GM19351 (cell line): ENCODE data around the gene TAB3.
A peak's percentile ranks its signal among the peaks of the same experiment; 100 is the strongest.
"Not testable (repeated sequence)": the region's sequence is repeated elsewhere in the genome, so short reads cannot be mapped to it uniquely, and the experiment has no call there.

Experiments used
- ATAC-seq: cut with Tn5 transposase; IDR thresholded peaks from one replicate; pipeline ENCODE4 v1.9.1; 2021; ENCODE audit warnings: mild to moderate bottlenecking, moderate library complexity; ENCODE audit not compliant: unreplicated experiment

The TAB3 gene

DNA sequence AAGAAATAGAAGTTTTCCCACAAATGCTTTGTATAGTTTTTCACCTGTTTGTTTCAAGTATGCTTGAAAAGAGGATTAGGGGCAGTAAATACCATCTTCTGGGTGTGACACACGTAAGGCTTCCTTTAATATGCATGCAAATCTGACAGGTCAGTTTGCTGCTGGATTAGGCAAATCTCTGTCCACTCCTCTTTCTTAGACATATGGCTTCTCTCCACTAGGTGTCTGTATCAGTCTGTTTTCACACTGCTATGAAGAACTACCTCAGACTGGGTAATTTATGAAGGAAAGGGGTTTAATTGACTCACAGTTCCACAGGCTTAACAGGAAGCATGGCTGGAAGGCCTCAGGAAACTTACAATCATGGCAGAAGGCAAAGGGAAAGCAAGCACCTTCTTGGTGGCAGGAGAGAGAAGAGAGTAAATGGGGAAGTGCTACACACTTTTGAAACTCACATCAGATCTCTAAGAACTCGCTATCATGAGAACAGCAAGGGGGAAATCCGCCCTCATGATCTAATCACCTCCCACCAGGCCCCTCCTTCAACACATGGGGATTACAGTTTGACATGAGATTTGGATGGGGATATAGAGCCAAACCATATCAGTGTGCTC is 66.9 kb downstream of the TAB3 start:
- ATAC-seq, result peak; percentile 86

DNA sequence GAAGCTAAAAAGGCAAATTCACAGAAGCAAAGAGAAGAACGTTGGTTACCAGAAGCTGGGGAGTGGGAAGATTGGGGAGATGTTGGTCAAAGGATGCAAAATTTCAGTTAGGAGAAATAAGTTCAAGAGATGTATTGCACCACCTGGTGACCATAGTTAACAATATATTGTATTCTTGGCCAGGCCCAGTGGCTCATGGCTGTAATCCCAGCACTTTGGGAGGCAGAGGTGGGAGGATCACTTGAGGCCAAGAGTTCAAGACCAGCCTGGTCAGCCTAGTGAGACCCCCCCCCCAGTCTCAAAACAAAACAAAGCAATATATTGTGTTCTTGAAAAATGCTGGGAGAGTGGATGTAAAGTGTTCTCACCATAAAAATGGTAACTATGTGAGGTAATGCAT is 67.9 kb downstream of the TAB3 start:
- ATAC-seq, result no peak

DNA sequence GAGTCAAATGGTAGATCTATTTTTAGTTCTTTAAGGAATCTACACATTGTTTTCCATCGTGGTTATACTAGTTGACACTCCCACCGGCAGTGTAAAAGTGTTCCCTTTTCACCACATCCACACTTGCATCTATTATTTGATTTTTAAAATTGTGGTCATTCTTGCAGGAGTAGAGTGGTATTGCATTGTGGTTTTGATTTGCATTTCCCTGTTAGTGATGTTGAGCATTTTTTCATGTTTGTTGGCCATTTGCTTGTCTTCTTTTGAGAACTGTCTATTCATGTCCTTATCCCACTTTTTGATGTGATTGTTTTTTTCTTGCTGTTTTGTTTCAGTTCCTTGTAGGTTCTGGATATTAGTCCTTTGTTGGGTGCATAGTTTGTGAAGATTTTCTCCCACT is 70.0 kb downstream of the TAB3 start:
- no peak for ATAC-seq

DNA sequence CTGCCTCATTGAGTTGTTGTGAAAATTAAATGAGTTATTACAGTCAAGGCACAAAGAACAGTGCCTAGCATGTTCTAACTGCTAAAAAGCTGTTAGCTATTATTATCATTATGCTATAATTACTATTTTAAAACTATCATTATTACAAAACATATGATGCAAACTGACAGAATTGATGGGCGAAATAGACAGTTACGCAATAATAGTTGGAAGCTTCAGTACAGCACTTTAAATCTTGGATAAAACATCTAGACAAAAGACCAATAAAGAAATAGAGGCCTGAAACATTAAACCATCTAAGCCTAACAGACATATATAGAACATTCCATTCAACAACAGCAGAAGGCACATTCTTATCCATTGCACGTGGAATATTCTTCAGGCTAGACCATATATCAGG is 73.0 kb downstream of the TAB3 start:
- ATAC-seq, result no peak

DNA sequence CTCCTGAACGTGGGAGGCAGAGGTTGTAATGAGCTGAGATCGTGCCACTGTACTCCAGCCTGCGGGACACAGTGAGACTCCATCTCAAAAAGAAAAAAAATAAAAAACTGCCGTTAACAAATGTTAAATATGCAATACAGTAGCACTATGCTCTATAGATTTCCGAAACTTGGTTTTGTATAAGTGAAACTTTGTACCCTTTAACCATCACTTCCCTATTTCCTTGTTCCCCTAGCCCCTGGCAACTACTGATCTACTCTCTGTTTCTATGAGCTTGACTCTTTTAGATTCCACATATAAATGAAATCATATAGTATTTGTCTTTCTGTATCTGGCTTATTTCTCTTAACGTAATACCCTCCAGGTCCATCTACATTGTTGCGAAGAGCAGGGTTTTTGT is 74.1 kb downstream of the TAB3 start:
- no peak for ATAC-seq

DNA sequence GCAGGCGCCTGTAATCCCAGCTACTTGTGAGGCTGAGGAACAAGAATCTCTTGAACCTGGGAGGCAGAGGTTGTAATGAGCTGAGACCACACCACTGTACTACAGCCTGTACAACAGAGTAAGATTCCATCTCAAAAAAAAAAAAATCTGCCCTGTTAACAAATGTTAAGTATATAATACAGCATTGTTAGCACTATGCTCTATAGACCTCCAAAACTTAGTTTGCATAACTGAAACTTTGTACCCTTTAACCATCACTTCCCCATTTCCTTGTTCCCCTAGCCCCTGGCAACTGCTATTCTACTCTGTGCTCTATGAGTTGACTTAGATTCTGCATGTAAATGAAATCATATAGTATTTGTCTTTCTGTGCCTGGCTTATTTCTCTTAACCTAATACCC is 76.7 kb downstream of the TAB3 start:
- peak; percentile 96 for ATAC-seq

DNA sequence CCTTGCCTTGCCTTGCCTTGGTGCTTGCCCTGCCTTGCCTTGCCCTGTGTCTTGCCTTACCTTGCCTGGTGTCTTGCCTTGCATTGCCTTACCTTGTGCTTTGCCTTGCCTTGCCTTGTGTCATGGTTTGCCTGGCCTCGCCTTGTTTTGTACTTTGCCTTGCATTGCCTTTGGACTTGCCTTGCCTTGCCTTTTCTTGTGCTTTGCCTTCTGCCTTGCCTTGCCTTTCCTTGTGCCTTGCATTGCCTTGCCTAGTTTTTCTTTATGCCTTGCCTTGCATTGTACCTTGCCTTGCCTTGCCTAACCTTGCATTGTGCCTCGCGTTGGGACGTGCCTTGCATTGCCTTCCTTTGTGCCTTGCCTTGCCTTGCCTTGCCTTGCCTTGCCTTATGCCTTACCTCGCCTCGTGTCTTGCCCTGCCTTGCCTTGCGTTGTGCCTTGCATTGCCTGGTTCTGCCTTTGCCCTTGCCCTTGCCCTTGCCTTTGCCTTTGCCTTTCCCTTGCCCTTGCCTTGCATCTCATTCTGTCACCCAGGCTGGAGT is 82.8 kb downstream of the TAB3 start:
- no peak for ATAC-seq

DNA sequence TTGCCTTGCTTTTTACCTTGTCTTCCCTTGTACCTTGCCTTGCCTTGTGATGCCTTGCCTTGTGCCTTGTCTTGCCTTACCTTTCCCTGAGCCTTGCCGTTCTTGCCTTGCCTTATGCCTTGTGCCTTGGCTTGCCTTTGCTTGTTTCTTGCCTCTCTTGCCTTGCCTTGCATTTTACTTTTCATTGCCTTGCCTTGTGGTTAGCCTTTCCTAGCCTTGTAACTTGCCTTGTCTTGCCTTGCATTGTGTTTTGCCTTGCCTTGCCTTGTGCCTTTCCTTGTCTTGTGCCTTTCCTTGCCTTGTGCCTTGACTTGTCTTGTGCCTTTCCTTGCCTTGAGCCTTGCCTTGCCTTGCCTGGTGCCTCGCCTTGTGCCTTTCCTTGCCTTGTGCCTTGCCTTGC is 84.6 kb downstream of the TAB3 start:
- ATAC-seq, result no peak

DNA sequence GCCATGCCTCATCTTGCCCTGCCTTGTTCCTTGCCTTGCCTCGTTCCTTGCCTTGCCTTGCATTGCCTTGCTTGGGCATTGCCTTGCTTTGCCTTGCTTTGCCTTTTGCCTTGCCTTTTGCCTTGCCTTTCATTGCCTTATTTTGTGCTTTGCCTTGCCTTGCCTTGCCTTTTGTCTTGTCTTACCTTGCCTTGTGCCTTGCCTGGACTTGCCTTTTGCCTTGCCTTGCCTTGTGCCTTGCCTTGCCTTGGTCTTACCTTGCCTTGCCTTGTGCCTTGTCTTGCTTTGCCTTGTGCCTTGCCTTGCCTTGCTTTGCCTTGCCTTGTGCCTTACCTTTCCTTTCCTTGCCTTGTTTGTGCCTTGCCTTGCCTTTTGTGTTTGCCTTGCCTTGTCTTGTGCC is 88.2 kb downstream of the TAB3 start:
- no peak for ATAC-seq

DNA sequence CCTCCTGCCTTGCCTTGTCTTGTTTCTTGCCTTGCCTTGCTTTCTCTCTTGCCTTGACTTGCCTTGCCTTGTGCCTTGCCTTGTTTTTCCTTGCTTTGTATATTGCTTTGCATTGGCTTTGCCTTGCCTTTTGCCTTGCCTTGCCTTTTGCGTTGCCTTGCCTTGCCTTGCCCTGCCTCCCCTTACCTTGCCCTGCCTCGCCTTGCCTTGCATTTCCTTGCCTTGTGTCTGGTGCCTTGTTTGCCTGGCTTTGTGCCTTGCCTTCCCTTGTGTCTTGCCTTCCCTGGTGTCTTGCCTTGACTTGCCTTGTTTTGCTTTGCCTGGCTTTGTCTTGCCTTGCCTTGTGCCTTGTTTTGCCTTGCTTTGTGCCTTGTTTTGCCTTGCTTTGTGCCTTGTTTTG is 89.7 kb downstream of the TAB3 start:
- no peak for ATAC-seq

DNA sequence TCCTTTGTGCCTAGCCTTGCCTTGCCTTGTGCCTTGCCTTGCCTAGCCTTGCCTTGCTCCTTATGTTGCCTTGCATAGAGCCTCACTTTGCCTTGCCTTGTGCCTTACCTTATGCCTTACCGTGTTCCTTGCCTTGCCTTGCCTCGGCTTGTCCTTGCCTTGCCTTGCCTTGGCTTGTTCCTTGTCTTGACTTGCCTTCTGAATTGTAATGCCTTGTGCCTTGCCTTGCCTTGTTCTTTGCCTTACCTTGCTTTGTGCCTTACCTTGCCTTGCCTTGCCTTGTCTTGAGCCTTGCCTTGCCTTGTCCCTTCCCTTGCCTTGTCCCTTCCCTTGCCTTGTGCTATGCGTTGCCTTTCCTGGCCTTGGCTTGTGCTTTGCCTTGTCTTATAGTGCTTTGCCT is 90.2 kb downstream of the TAB3 start:
- ATAC-seq, result no peak

DNA sequence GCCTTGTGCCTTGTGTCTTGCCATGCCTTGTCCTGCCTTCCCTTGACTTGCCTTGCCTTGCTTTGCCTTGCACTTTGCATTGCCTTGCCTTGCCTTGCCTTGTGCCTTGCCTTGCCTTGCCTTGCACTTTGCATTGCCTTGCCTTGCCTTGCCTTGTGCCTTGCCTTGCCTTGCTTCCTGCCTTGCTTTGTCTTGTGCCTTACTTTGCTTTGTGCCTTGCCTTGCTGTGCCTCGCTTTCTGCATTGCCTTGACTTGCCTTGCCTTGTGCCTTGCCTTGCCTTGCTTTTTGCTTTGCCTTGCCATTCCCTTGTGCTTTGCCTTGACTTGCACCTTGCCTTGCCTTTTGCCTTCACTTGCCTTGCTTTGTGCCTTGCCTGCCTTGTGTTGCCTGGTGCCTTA is 91.8 kb downstream of the TAB3 start:
- not testable (repeated sequence) for ATAC-seq

DNA sequence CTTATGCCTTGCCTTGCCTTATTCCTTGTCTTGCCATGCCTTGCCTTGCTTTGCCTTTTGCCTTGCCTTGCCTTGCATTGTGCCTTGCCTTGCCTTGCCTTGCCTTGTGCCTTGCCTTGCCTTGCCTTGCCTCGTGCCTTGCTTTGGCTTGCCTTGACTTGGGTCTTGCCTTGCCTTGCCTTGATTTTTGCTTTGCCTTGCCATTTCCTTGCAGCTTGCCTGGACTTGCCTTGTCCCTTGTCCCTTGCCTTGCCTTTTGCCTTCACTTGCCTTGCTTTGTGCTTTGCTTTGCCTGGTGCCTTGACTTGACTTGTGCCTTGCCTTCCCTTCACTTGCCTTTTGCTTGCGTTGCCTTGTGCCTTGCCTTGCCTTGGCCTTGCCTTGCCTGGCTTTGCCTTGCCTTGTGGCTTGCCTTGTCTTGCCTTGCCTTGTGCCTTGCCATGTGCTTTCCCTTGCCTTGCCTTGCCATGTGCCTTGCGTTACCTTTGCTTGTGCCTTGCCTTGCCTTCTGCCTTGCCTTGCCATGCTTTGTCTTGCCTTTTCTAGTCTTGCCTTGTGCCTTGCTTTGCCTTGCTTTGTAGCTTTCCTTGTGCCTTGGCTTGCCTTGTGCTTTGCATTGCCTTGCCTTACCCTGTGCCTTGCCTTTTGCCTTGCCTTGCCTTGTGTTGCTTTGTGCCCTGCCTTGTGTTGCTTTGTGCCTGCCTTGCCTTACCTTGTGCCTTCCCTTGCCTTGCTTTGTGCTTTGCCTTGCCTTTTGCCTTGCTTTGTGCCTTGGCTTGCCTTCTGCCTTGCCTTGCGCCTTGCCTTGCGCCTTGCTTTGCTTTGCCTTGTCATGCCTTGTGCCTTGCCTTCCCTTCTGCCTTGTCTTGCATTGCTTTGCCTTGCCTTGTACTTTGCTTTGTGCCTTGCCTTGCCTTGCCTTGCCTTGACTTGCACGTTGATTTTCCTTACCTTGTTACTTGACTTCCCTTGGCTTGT is 92.8 kb downstream of the TAB3 start:
- no peak for ATAC-seq

DNA sequence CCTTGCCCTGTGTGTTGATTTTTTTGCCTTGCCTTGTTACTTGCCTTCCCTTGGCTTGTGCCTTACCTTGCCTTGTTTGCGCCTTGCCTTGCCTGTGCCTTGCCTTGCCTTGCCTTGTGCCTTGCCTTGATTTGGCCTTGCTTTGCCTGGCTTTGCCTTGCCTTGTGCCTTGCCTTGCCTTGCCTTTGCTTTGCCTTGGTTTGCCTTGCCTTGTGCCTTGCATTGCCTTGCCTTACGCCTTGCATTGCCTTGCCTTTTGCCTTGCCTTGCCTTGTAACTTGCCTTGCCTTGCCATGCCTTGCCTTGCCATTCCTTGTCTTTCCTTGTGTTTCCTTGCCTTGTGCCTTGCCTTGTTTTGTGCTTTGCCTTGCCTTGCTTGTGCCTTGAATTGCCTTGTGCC is 94.6 kb downstream of the TAB3 start:
- ATAC-seq, result no peak

DNA sequence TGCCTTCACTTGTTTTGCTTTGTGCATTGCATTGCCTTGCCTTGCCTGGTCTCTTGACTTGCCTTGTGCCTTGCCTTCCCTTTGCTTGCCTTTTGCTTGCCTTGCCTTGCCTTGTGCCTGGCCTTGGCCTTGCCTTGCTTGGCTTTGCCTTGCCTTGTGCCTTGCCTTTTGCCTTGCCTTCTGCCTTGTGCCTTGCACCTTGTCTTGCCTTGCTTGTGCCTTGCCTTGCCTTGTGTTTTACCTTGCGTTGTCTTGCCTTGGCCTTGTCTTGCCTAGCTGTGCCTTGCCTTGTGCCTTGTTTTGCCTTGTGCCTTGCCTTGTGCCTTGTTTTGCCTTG is 95.3 kb downstream of the TAB3 start:
- no peak for ATAC-seq

DNA sequence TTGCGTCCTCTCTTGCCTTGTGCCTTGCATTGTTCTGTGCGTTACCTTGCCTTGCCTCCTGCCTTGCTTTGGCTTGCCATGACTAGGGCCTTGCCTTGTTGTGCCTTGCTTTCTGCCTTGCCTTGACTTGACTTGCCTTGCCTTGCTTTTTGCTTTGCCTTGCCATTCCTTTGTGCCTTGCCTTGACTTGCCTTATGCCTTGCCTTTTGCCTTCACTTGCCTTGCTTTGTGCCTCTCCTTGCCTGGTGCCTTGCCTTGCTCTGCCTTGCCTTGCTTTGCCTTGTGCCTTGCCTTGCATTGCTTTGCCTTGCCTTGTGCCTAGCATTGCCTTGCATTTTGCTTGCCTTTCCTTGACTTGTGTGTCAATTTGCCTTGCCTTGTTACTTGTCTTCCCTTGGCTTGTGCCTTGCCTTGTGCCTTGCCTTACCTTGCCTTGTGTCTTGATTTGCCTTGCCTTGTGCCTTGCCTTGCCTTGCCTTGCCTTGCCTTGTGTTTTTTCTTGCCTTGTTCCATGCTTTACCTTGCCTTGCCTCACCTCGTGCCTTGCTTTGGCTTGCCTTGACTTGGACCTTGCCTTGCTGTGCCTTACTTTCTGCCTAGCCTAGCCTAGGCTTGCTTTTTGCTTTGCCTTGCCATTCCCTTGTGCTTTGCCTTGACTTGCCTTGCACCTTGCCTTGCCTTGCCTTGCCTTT is 95.8 kb downstream of the TAB3 start:
- ATAC-seq, result no peak

DNA sequence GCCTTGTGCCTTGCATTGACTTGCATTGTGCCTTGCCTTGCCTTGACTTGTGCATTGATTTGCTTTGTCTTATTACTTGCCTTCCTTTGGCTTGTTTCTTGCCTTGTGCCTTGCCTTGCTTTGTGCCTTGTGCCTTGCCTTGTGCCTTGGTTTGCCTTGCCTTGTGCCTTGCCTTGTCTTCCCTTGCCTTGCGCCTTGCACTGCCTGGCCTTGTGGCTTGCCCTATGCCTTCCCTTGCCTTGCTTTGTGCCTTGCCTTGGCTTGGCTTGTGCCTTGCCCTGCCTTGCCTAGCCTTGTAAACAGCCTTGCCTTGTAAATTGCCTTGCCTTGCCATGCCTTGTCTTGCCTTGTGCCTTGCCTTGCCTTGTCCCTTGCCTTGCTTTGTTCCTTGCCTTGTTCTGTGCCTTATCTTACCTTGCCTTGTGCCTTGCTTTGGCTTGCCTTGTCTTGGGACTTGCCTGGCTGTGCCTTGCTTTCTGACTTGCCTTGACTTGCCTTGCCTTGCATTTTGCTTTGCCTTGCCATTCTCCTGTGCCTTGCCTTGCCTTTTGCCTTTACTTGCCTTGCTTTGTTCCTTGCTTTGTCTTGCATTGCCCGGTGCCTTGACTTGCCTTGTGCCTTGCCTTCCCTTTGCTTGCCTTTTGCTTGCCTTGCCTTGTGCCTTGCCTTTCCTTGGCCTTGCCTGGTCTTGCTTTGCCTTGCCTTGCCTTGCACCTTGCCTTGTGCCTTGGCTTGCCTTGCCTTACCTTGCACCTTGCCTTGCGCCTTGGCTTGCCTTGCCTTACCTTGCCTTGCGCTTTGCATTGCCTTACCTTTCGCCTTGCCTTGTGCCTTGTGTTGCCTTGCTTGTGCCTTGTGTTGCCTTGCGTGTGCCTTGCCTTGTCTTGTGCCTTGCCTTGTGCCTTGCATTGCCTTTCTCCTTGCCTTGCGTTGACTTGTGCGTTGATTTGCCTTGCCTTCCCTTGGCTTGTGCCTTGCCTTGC is 97.5 kb downstream of the TAB3 start:
- no peak for ATAC-seq

DNA sequence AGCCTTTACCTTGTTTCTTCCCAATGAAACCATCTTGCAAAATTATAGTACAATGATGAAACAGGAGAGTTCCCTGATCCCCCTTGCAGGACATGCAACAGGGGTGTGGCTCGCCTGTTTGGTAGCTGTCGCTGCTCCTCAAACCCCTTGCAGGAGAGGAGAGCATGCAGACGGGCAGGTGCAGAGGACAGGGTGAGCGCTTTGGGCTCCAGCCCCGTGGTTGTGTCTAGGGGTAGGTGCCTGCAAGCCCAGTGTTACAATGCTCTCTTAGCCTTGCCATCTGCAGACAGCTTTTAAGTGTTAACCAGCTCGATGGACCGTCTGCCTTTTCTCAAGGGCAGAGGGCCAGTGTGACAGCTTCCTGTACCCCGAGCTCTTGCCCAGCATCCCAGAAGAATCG is 102.0 kb downstream of the TAB3 start:
- ATAC-seq, result no peak

DNA sequence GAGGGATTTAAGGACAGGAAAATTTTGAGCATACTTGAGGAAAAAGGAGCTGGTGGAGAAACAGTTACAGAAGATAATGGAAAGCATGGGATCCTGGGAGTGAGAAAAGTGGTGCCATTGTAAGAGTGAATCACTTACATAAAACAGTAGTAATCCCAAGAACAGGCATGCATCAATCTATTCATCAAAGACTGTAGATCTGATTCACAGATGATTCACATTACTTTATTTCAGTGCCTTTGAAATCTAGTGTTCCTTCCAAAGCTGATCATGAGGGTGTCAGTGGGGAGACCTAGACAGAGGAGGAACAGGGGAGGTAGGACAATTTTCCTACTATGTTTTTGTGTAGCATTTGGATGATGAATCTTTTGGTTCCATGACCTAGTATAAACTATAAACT is 102.7 kb downstream of the TAB3 start:
- ATAC-seq, result no peak

DNA sequence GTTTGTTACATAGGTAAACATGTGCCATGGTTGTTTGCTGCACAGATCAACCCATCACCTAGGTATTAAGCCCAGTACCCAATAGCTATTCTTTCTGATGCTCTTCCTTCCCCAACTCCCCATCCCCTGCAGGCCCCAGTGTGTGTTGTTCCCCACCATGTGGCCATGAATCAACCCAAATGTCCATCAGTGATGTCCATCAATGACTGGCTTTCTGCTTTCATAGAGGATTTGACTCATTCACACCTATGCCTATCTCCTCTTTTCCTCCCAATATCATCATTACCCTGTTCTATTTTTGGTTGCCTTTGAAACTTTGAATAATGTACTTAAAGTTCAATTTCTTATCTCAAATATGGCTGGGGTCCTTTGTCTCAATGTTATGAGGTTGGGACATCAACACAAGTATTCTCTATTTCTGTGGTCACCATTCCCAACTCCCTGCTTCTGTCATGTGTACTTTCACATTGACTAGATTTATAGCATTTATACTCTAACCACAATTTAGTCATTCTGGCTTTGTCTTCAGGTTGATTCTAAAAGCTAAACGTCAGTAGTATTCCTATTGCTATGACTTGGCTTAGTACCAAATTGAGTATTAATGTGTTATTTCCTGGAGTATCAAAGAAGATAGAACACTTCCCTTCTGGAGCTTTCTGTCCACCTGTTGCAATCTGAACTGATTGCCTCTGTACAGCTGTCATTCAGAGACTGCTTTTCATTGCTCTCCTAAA is 107.2 kb downstream of the TAB3 start:
- ATAC-seq, result no peak
